Ureter (tissue), 1 donor: Measurements from ENCODE around the gene ARHGEF11. TPM values are rescaled to one million over a fixed set of nuclear protein-coding genes. Genes with fewer than 3 reads are reported as not detected.
"Not testable (repeated sequence)": the region's sequence is repeated elsewhere in the genome, so short reads cannot be mapped to it uniquely, and the experiment has no call there.

Source experiments
- DNase-seq: peaks from one replicate; pipeline ENCODE4 v3.0.0-alpha.2; 2020; ENCODE audit warnings: low spot score
- total RNA-seq: library from RNA; stranded (reverse); gene quantifications from one replicate; pipeline ENCODE4 v1.2.4, GENCODE V29; 2023
- donor health status: DM: yes; HTN: yes; CAD: no.

The ARHGEF11 gene
- total RNA-seq, 1 donor from 2014 or later, result 47.4 TPM

DNA sequence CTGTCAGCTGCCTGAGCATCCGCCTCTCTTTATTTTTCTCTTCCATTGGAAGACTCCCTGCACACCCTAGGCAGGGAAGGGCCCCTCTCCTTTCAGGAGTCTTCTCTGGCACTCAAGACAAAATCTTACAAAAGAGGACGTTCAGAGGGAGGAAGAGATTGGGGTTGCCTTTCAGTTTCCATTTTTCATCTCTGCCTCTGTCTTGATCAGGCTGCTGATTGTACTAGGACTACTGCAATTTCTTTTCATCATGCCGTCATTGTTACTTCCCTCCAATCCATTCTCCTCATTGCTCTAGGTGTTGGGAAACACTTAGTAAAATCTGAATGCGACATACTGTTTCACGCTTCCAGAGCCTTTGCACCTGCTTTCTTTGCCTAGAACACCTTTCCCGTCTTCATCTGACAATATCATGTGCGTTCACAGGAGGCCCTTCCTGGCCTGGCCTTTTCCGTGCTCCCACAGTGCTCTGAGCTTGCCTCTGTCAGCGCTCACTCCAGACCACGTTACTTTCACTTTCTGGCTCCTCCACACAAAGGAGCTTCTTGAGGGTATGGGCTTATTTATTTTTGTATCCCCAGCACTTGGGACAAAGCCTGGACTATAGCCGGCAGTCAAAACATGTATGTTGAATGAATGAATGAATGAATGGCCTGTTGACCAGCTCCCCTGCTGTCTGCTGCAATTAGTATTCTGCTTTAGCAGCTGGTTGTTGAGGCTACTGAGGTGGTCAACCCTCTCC is 114.2 kb downstream of the ARHGEF11 start:
- no peak for DNase-seq

DNA sequence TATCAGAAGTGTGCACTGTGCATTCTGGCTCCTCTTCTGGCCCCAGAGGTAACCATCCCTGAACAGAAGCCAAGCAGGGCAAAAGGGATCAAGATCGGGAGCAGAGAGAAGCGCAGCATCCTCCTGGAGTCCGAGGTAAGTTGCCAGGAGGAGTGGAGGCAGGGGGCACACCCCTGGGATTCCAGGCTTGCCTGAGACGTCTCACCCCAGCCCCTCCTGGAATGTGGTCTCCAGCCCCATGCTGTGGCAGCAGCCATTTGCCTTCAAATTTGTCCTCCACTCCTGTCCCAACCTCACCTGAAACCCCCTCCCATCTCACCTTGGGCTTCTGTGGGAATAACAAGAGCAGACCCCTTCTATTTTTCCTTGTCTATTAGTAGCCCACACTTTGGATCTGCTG is 115.1 kb downstream of the ARHGEF11 start:
- DNase-seq, result no peak

DNA sequence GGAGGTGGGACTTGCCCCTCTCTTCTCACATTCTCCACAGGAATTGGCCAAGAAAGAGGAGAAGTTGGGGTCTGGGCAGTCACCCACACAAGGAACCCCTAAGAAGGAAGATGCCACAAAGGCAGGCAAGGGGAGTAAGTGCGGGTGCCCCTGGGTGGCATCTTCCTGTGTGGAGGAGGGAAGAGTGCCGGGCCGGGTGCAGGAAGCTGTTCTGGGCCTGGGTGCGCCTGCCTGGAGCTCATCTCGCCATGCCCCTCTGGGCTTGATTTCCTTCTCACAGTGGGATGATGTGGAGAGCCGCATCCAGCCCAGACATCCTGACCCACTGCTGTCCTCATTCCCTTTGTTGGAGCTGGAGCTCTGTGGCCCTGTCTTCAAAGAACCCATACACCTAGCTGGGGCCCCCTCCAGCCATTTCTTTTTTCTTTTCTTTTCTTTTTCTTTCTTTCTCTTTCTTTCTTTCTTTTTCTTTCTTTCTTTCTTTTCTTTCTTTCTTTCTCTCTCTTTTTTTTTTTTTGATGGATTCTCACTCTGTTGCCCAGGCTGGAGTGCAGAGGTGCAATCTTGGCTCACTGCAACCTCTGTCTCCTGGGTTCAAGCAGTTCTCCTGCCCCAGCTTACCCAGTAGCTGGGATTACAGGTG is 115.8 kb downstream of the ARHGEF11 start:
- no peak for DNase-seq

DNA sequence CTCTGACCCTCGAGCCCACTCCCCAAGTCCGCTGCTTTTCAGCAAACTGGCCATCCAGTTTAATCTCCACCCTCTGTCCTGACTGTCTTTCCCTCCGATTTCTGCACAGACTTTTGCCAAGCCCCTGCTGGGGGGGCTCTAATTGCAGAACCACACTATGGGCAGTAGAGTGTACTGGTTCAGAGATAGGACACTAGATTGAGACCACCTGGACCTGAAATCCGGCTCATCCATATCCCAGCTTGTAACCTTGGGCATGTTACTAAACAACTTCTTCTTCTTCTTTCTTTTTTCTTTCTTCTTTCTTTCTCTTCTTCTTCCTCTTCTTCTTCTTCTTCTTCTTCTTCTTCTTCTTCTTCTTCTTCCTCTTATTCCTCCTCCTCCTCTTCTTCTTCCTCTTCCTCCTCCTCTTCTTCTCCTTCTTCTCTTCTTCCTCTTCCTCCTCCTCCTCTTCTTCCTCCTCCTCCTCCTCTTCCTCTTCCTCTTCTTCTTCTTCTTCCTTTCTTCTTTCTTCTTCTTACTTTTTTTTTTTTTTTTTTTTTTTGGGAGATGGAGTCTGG is 117.4 kb downstream of the ARHGEF11 start:
- DNase-seq, result no peak

DNA sequence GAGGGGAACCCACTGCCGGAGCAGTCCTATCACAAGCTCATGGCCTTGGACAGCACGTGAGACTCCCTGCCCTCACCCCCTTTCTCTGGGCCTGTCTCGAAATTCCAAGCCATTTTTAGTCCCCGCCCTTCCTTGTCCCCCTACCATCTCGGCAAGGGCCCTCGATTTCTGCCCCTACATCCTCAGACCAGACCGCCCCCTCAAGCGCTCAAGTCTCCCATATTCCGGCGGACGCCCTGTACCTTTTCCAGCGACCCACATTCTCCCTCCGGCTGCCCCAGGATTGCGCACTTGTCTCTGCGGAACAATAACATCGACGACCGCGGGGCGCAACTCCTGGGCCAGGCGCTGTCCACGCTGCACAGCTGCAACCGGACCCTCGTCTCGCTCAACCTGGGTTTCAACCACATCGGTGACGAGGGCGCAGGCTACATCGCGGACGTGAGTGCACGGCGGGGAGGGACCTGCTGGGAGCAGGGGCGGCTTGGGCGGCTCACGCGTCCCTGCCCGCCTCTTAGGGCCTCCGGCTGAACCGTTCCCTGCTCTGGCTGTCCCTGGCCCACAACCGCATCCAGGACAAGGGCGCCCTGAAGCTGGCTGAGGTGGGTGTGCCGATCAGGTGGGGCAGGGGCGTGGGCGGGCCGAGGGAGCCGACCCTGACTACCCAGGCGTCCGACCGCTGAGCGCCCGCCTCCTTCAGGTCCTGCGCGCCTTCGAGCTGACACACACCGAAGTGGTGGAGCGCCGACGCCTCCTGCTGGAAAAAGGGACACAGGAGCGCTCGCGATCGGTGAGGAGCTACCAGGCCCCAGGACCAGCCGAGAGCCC is 118.1 kb downstream of the ARHGEF11 start:
- peak; percentile 67 for DNase-seq

DNA sequence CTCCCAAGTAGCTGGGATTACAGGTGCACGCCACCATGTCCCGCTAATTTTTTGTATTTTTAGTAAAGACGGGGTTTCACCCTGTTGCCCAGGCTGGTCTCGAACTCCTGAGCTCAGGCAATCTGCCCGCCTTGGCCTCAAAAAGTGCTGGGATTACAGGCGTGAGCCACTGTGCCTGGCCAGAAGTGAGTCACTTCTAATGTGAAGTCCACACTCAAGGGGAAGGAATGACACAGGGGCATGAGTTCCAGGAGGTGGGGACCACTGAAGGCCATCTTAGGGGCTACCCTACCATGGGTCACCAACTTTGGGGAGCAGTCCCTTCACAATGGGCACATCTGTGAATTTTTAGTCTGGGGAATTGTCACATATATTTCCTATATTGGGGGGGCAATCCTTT is 118.8 kb downstream of the ARHGEF11 start:
- not testable (repeated sequence) for DNase-seq

DNA sequence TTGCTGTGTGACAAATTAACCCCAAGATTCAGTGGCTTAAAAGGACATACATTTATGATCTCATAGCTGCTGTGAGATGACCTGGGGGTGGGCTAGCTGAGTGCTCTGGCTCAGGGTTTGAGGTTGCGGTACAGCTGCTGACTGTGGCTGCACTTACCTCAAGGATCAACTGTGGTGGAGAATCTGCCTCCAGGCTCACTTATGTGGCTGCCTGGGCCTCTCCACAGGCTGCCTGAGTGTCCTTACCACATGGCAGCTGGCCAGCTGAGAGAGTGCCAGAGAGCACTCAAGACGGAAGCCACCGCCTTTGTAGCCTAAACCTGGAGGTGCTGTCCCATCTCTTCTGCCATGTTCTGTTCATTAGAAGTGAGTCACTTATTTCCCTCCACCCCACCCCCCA is 119.4 kb downstream of the ARHGEF11 start:
- DNase-seq, result no peak

DNA sequence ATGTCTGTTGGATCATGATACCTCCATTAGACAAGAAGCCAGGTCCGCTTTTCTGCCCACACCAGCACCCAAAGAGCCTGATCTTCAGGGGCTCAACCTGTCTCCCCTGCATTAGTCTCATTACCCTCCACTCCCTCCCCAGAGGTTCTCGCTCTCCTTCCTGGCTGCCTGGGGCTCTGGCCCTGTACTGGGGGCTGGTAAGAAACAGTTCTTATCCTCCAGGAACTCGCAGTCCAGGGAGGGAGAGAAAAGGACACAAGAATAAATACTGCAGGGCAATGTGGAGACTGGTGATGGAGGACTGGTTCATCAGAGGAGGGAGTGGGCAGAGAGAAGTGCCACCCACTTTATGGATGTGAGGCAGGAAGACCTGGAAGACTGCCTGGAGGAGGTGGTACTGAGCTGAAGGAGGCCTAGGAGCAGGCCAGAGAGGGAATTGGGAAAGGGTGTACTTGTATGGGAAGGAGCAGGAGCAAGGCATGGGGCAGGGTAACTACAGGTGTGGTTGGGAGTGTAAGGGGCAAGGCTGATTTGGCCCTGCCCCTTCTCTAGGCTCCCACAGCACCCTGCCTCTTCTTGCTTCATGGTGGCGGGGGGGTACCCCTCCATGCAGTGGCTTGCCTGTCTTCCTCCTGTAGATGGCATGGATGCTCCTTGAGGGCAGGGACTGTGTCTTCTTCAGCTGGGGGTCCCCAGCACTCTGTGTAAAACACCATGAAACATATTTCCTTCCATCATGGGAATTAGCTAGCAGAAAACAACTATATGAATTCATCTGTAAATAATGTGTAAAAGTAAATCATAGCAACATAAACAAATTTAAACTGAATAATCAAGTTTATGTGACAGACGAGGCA is 120.2 kb downstream of the ARHGEF11 start:
- DNase-seq, result no peak

DNA sequence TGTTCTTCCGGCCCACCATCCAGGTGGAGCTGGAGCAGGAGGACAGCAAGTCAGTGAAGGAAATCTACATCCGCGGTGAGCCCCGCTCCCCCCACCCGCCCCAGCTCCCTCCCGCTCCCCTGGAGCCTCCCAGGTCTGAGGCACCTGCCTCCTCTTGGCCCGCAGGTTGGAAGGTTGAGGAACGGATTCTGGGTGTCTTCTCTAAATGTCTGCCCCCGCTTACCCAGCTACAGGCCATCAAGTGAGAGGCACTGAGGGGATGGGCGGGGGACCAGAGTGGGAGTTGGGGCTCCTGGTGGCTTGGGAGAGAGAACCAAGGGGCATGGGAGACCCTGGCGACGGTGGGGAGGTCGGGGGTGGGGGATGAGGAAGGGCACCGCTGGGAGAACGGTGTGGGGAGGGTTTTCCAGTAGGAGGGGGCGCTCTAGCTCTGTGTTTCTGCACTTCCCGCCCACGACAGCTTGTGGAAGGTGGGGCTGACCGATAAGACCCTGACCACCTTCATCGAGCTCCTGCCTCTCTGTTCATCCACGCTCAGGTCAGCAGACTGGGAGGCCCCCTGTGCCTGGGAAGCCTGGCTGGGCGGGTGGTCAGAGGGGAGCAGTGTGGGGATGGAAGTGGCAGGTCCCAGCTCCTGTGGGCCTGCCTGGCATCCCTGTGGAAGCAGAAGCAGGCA is 120.9 kb downstream of the ARHGEF11 start:
- no peak for DNase-seq

DNA sequence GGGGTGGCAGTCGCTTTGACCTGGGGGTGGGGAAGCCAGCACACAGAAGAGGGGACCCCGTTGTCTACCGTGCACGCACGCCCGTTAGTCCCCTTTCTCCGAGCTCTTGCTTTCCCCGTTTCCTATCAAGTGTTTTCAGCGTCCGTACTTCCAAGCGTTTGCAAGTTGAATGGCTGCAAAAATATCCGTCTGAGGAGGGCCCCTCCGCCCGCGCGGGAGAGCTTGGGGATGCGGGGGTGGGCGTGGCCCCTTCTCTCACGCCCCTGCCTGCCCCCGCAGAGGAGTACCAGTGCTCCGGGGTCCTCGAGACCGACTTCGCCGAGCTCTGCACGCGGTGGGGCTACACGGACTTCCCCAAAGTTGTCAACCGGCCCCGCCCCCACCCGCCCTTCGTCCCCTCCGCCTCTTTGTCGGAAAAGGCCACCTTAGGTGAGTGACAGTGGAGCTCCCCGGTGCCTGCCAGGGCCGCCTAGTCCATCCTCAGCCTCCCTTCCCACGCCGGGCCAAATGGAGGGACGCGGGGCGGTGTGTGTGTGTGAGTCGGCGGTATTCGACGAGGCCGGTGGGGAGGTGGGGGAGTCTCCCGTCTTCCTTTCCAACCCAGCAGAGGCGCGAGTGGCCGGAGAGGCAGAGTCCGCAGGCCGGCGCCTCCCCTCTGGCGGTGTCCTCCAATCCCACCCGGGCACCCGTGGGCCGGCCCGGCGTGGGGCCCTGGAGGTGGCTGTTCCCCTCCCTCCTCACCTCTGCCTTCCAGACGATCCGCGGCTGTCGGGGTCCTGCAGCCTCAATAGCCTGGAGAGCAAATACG is 121.7 kb downstream of the ARHGEF11 start:
- DNase-seq, result no peak

DNA sequence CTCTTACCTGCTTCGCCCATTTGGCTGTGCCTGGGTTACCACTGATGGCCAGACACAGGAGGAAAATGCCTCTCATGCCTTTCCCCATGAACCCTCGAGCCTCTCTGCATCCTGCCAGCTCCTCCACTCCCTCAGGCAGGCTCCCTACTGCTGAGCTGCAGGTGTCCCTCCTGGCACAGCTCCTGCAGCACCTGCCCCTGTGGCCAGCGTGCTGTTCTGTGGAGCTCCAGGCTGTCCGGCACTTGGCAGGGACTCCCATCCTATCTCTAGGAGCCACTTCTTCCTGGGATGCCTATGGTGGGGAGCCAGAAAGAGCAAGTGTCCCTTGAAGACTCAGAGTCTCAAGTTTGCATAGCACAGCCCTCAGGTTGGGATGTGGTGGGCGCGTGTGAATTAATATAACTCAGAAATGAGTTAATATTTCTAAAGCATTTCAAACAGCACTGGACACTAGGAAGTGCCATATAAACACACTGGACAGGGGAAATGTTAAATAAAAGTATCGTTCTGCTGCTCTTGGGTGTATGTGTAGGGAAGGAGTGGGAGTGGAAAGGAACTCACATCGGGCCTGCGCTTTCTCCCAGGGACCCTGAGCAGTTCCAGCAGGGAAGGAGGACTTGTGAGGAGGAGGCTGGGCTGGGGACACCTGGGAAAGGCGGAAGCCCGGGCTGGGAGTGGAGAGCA is 122.4 kb downstream of the ARHGEF11 start:
- DNase-seq, result no peak

DNA sequence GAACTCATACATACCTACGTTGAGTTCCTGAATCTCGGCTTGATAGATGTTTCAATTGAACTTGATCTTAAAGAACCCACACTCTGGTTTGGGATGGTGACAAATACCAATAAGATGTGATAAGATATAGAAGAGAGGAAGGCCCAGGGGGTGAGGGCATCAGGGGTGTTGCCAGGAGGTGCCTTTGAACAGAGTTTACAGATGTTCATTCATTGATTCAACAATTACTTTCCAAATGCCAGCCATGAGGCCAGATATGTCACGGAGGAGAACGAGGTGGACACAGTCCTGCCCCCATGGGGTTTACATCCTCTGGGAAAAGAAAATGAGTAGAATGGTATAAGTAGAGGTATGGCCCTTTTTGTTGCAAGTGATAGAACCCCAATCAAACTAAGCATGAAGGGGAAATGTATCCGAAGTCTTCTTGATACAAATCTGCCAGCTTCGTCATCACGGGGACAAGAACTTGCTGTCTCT is 124.5 kb downstream of the ARHGEF11 start:
- DNase-seq, result no peak

DNA sequence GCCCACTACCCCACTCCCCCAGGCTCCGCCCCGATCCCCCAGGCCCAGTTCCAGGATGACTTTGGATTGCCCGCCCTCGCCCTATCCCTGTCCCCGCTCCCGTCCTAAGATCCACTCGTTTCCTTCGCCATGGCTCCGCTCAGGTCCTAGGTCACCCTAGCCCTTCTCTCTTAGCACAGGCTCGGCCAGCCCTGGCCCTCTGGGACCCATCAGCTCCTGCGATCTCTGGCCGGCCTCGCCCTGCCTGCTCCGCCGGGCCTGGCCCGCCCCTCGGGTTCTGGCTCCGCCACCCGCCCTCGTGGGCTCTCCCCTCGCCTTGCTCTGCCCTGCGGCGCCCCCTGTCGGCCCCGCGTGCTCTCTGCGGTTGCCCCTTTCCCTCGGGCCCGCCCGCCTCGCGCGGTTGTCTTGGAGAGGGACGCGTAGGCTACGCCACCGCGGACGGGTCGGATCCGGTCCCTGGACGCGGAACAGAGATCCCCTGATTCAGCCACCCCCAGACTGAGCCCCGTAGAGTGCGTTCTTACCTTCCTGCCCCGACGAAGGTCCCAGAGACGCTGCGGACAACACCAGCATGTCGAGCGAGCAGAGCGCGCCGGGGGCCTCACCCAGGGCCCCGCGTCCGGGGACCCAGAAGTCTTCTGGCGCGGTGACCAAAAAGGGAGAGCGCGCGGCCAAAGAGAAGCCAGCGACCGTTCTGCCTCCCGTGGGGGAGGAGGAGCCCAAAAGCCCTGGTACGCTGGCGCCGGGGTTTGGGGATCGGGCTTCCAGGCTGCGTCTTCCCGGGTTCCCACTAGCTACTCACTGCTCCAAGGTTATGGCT is 125.1 kb downstream of the ARHGEF11 start, which contains the start of gene LRRC71:
Gene LRRC71 (plus strand): TSS at position 400 of the 820 bp plus-strand sequence. CDS start 172 bp downstream, at position 572.
- peak; percentile 74 for DNase-seq

DNA sequence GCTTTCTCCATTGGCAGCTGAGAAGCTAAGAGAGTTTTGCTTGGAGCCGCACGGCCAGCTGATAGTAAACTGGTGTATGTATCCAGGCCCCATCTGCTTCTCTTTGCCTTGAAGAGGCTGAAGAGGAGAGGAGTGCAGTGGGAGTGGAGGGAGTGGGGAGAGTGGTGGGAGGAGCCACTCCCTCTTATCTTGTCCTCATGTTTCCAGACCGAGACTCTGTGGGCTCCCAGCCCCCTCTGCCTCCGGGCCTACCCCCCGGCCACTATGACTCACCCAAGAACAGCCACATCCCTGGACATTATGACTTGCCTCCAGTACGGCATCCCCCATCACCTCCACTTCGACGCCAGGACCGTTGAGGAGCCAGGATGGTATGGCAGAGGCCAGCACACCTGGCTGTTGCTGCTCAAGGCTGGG is 131.1 kb downstream of the ARHGEF11 start:
- DNase-seq, result no peak

DNA sequence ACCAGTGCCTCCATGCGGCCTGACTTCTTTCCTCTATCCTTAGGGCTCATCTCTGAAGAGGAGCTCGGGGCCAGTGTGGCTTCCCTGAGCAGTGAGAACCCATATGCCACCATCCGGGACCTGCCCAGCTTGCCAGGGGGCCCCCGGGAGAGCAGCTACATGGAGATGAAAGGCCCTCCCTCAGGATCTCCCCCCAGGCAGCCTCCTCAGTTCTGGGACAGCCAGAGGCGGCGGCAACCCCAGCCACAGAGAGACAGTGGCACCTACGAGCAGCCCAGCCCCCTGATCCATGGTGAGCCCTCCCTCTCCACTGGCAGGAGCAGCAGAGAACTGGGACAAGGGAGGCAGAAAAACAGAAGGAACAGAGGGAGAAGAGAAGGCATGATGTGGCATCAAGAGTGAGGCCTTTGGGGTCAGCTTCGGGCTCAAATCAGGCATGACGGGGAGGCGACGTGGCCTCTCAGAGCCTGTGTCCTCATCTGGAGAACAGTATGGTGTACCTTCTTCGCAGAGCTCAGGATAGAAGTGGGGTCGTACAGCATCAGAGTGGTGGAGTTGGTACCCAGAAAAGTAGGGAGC is 131.6 kb downstream of the ARHGEF11 start:
- DNase-seq, result no peak

DNA sequence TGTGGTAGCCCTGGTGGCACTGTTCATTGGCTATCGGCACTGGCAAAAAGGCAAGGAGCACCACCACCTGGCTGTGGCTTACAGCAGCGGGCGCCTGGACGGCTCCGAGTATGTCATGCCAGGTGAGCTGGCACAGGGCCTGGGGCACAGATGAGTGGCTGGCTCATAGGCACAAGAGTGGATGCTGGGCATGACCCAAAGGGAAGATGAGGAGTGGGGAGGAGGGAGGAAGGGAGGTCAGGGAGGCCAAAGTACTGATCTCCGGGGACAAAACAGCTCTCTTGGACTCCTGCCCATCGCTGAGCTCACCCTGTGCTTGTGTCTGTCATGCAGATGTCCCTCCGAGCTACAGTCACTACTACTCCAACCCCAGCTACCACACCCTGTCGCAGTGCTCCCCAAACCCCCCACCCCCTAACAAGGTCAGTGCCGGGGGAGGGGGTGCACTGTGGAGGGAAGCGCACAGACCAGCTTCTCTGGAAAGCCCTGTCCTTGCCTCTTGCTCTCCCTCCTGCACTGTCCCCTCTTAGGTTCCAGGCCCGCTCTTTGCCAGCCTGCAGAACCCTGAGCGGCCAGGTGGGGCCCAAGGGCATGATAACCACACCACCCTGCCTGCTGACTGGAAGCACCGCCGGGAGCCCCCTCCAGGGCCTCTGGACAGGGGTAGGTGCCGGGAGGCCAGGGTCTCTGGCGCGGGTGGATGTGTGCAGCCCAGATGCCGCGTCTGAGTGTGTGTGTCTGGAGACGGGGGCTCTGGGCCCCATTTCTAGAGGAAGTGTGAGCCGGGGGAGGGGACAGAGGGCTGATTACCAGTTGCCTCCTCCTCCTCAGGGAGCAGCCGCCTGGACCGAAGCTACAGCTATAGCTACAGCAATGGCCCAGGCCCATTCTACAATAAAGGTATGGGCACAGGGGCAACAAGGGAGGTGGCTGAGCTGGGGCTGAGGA is 132.4 kb downstream of the ARHGEF11 start:
- DNase-seq, result no peak

DNA sequence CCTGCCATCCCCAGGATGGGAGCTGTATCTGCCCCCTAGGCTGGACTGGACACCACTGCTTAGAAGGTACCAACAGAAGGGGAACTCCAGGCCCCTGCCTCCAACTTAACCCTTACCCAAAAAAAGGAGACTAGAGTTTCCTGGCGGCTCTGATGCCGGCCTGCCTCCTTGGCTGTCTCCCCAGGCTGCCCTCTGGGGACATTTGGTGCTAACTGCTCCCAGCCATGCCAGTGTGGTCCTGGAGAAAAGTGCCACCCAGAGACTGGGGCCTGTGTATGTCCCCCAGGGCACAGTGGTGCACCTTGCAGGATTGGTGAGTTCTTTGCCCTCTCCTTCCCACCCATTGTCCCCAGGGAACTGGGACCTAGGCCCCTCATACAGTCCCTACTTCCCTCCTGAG is 133.2 kb downstream of the ARHGEF11 start:
- no peak for DNase-seq
